HCT116 (cell line): Measurements from ENCODE around the gene PSMC3. TPM values are rescaled to one million over a fixed set of nuclear protein-coding genes. Genes with fewer than 3 reads are reported as not detected.

ENCODE experiments used
- ATAC-seq: fragments of 200-7000 bp; cut with Tn5 transposase; 2 replicates; pipeline ENCODE4 v1.9.1; 2020; ENCODE audit warnings: mild to moderate bottlenecking, moderate library complexity
- BruUV-seq: library from RNA; stranded (reverse); fragments of 400-500 nt; replicated peaks from 2 replicates; lab custom pipeline; 2021; lab: Mats Ljungman, UMichigan
- CTCF ChIA-PET: fragments of 300-600 bp; sonication (Branson Sonifier 250); formaldehyde crosslinking; loops from one replicate; lab custom pipeline; 2021; ENCODE audit warnings: antibody characterized with exemption; lab: Charles Lee
- POLR2A ChIA-PET: fragments of 300-600, 350-600 bp; sonication (Branson Sonifier 250); formaldehyde crosslinking; loops from one replicate; lab custom pipeline; 2021; ENCODE audit warnings: antibody characterized with exemption; lab: Charles Lee
- RAD21 ChIA-PET, 2 experiments: fragments of 300-600 bp; sonication (Branson Sonifier 250); formaldehyde crosslinking; loops; one replicate each; lab custom pipeline; 2023; ENCODE audit warnings: low total read pairs in 2 of 2; ENCODE audit not compliant: uncharacterized antibody in 2 of 2, unreplicated experiment in 2 of 2, low non-redundant PET in 1 of 2; lab: Charles Lee
- DNase-seq: peaks from one replicate; pipeline ENCODE4 v3.0.0-alpha.2; 2010; ENCODE audit warnings: low read depth, low spot score
- H2AFZ ChIP-seq: fragments of 200-600 bp; shearing (Covaris generic), sonication (generic); 2 replicates; pipeline ENCODE4 v1.6.1; 2017; ENCODE audit warnings: low read depth, mixed run types, mixed read lengths, antibody characterized with exemption, low read length; ENCODE audit not compliant: poor library complexity, severe bottlenecking
- H3K27ac ChIP-seq: 2 replicates; pipeline ENCODE4 v1.5.1; 2012; ENCODE audit warnings: low read depth, low read length
- H3K27me3 ChIP-seq: fragments of 200-600 bp; sonication (generic); 2 replicates; pipeline ENCODE4 v1.6.1; 2016; ENCODE audit warnings: mixed run types, low read length, mixed read lengths; ENCODE audit not compliant: insufficient read depth
- H3K36me3 ChIP-seq, 2 experiments: fragments of 200-500 bp in 1 of 2; fragments of 200-600 bp in 1 of 2; sonication (Bioruptor generic) in 1 of 2; sonication (generic) in 1 of 2; 2 replicates each; pipeline versions ENCODE4 v1.5.1 to v1.6.1; 2014 to 2016; ENCODE audit warnings: low read length in 2 of 2, inconsistent platforms in 1 of 2, mixed read lengths in 1 of 2, mixed run types in 1 of 2; ENCODE audit not compliant: insufficient read depth in 2 of 2, control insufficient read depth in 1 of 2
- H3K4me1 ChIP-seq, 2 experiments: fragments of 200-600 bp in 1 of 2; sonication (generic) in 1 of 2; 2 replicates each; pipeline versions ENCODE4 v1.5.1 to v1.6.1; 2012 to 2017; ENCODE audit warnings: low read length in 2 of 2, inconsistent platforms in 1 of 2, mild to moderate bottlenecking in 1 of 2, mixed read lengths in 1 of 2, mixed run types in 1 of 2, moderate library complexity in 1 of 2; ENCODE audit not compliant: insufficient read depth in 2 of 2, control insufficient read depth in 1 of 2
- H3K4me2 ChIP-seq: fragments of 200-600 bp; sonication (generic); 2 replicates; pipeline ENCODE4 v1.6.1; 2017; ENCODE audit warnings: mixed run types, low read length, mixed read lengths
- H3K4me3 ChIP-seq, 2 experiments: fragments of 200-600 bp in 1 of 2; sonication (generic) in 1 of 2; replicated peaks in 1 of 2; 2 replicates each; pipeline ENCODE4 v1.5.1; 2011 to 2016; ENCODE audit warnings: low read length in 2 of 2, control low read depth in 1 of 2, low read depth in 1 of 2, mild to moderate bottlenecking in 1 of 2, mixed read lengths in 1 of 2, mixed run types in 1 of 2
- H3K79me2 ChIP-seq: fragments of 200-600 bp; sonication (generic); 2 replicates; pipeline ENCODE4 v1.6.1; 2017; ENCODE audit warnings: mild to moderate bottlenecking, mixed run types, low read length, moderate library complexity, mixed read lengths; ENCODE audit not compliant: insufficient read depth
- H3K9ac ChIP-seq: fragments of 200-600 bp; sonication (generic); 2 replicates; pipeline ENCODE4 v1.6.1; 2016; ENCODE audit warnings: low read length, mixed read lengths
- H3K9me2 ChIP-seq: fragments of 200-600 bp; sonication (generic), shearing (Covaris generic); 2 replicates; pipeline ENCODE4 v1.6.1; 2017; ENCODE audit warnings: mixed run types, mild to moderate bottlenecking, moderate library complexity; ENCODE audit not compliant: insufficient read depth
- H3K9me3 ChIP-seq, 2 experiments: fragments of 200-500 bp in 1 of 2; fragments of 200-600 bp in 1 of 2; sonication (Bioruptor generic) in 1 of 2; sonication (generic) in 1 of 2; 2 replicates each; pipeline ENCODE4 v1.6.1; 2014 to 2017; ENCODE audit warnings: low read length in 2 of 2, mixed read lengths in 2 of 2, inconsistent platforms in 1 of 2, low read depth in 1 of 2, mild to moderate bottlenecking in 1 of 2, mixed run types in 1 of 2, moderate library complexity in 1 of 2; ENCODE audit not compliant: control insufficient read depth in 1 of 2, insufficient read depth in 1 of 2
- H4K20me1 ChIP-seq: fragments of 200-600 bp; sonication (generic), shearing (Covaris generic); 2 replicates; pipeline ENCODE4 v1.6.1; 2017; ENCODE audit warnings: mixed run types, mild to moderate bottlenecking, moderate library complexity; ENCODE audit not compliant: insufficient read depth
- CEBPB ChIP-seq: IDR thresholded peaks from 2 replicates; pipeline ENCODE4 v1.6.1; 2012; ENCODE audit warnings: low read depth
- EGR1 ChIP-seq: IDR thresholded peaks from 2 replicates; pipeline ENCODE4 v1.6.1; 2012; ENCODE audit warnings: low read depth
- ELF1 ChIP-seq: IDR thresholded peaks from 2 replicates; pipeline ENCODE4 v1.6.1; 2012; ENCODE audit warnings: low read depth, borderline replicate concordance
- EZH2phosphoT487 ChIP-seq: fragments of 200-600 bp; IDR thresholded peaks from 2 replicates; pipeline ENCODE4 v1.6.1; 2018; ENCODE audit warnings: antibody characterized with exemption, borderline replicate concordance
- JUND ChIP-seq: IDR thresholded peaks from 2 replicates; pipeline ENCODE4 v1.6.1; 2012
- POLR2AphosphoS5 ChIP-seq: IDR thresholded peaks from 2 replicates; pipeline ENCODE4 v1.6.1; 2011; ENCODE audit warnings: mild to moderate bottlenecking, low read depth, low read length, moderate library complexity
- RAD21 ChIP-seq: IDR thresholded peaks from 2 replicates; pipeline ENCODE4 v1.6.1; 2012; ENCODE audit warnings: low read depth, mild to moderate bottlenecking
- YY1 ChIP-seq: IDR thresholded peaks from 2 replicates; pipeline ENCODE4 v1.6.1; 2011; ENCODE audit warnings: low read length, low read depth, moderate library complexity, mild to moderate bottlenecking; ENCODE audit not compliant: insufficient replicate concordance; ENCODE audit errors: extremely low read depth
- ZFX ChIP-seq: fragments of 450-650 bp; IDR thresholded peaks from 2 replicates; pipeline ENCODE4 v1.6.1; 2017
- ZNF274 ChIP-seq: fragments of 200-500 bp; sonication (Bioruptor generic); IDR thresholded peaks from 2 replicates; pipeline ENCODE4 v1.6.1; 2014; ENCODE audit warnings: mild to moderate bottlenecking, low read depth, low read length, inconsistent platforms
- intact Hi-C: fragments of 100-400 bp; cut with micrococcal nuclease; formaldehyde crosslinking; loops from 2 replicates; pipeline ENCODE4 v1.10.0; 2022
- total RNA-seq: library from RNA; stranded (reverse); gene quantifications from one replicate; pipeline ENCODE4 v1.2.1, GENCODE V29; 2021; ENCODE audit not compliant: unreplicated experiment
- TF ChIP-seq, protein P1 (sequence below), 3 experiments: fragments of 200-600 bp in 1 of 3; sonication (generic) in 1 of 3; IDR thresholded peaks in 2 of 3; conservative IDR thresholded peaks in 1 of 3; 2 replicates each; pipeline ENCODE4 v1.5.1; 2012 to 2017; ENCODE audit warnings: low read depth in 2 of 3, low read length in 2 of 3, antibody characterized with exemption in 1 of 3, borderline replicate concordance in 1 of 3, control low read depth in 1 of 3, mild to moderate bottlenecking in 1 of 3, mixed read lengths in 1 of 3, mixed run types in 1 of 3, moderate library complexity in 1 of 3; ENCODE audit not compliant: insufficient read depth in 1 of 3

Gene PSMC3
- total RNA-seq, 1 experiment from 2014 or later: 155 TPM

DNA sequence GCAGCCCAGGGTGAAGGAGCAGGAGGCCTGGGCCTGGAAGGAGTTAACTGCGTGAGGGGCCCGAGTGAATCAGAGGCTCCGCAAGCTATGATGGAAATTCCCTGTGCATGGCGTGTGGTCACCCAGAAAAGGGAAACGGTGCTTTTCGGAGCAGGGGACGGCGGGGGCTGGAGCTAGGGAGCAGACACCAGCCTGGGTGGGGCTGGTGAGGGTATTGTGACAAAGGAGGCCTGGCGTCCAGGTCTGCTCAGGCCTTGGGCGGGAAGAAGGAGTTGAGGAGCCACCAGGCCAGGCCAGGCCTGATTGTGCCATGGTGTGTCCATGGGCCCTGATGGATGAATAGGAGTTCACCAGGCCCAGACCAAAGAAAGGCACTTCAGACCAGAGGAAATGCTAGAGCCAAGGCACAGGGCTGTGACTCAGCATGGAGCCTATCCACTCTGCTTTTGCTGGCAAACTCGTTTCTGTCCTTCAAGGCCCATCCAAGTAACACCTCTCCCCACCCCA is 35.1 kb downstream of the PSMC3 start:
- ChIA-PET POLR2A (no interaction called here), RAD21 (no interaction called here)
- H3K4me2 ChIP-seq: no peak overlapping the region
- intact Hi-C loops: no loop called here
- no peaks in the 10 kb centered on the region for H4K20me1 ChIP-seq
- H3K4me1 ChIP-seq: no peaks in the 10 kb centered on the region
- H3K27ac ChIP-seq: no peak overlapping the region
- BruUV-seq: no TSS peak
- no peak overlapping the region for H3K4me3 ChIP-seq
- no peaks in the 10 kb centered on the region for H3K79me2 ChIP-seq
- H2AFZ ChIP-seq: no peak overlapping the region
- no peak for TF ChIP-seq POLR2AphosphoS5
- no peak for TF ChIP-seq ELF1
- TF ChIP-seq EZH2phosphoT487: no peak
- no peak for TF ChIP-seq EGR1
- no peak for TF ChIP-seq JUND
- TF ChIP-seq ZNF274: no peak
- no peak for TF ChIP-seq RAD21
- no peak for TF ChIP-seq YY1
- no peak for TF ChIP-seq ZFX
- TF ChIP-seq, protein P1, sequence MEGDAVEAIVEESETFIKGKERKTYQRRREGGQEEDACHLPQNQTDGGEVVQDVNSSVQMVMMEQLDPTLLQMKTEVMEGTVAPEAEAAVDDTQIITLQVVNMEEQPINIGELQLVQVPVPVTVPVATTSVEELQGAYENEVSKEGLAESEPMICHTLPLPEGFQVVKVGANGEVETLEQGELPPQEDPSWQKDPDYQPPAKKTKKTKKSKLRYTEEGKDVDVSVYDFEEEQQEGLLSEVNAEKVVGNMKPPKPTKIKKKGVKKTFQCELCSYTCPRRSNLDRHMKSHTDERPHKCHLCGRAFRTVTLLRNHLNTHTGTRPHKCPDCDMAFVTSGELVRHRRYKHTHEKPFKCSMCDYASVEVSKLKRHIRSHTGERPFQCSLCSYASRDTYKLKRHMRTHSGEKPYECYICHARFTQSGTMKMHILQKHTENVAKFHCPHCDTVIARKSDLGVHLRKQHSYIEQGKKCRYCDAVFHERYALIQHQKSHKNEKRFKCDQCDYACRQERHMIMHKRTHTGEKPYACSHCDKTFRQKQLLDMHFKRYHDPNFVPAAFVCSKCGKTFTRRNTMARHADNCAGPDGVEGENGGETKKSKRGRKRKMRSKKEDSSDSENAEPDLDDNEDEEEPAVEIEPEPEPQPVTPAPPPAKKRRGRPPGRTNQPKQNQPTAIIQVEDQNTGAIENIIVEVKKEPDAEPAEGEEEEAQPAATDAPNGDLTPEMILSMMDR (IDR thresholded peaks at IDR 0.05 in 2 of 3, conservative IDR thresholded peaks at IDR 0.05 in 1 of 3; ENCODE audit: borderline replicate concordance in 1 of 3, insufficient read depth in 1 of 3, low read depth in 2 of 3, low read length in 2 of 3): no peak
- no peak for TF ChIP-seq CEBPB
- TF ChIP-seq, all 23 proteins: peak for 0
- Histone ChIP-seq H3K9me3 (no peaks in the 10 kb centered on the region), H3K36me3 (no peaks in the 10 kb centered on the region), H3K9me2 (no peaks in the 10 kb centered on the region), H3K9ac (no peak overlapping the region), H3K27me3 (no peaks in the 10 kb centered on the region)
- CTCF ChIA-PET: interaction anchor here (1.4 kb wide), 1 partner anchor 17 kb away, joined by 5 read pairs; no protein-coding TSS in a partner anchor
- ATAC-seq: no peak
- DNase-seq: no peak
